ENCODE data around the gene FBXL7. TPM values are rescaled to one million over a fixed set of nuclear protein-coding genes. Genes with fewer than 3 reads are reported as not detected.

Gene FBXL7
- total RNA-seq = not detected

GRCh38 chr5:15499528-15500324 lies at the start of gene FBXL7:
Gene FBXL7, plus strand, starts transcription at chr5:15500180.
- Mint-ChIP-seq H3K27ac (no peak within 1 kb of the TSS), H3K9me3 (peaks cover 3% of the 10 kb centered on the region), H3K4me1 (ENCODE audit: low read depth in 2 of 2) (no peaks in the 10 kb centered on the region), H3K4me3 (no peak within 1 kb of the TSS), H3K27me3 (peaks cover 18 to 19% of the 10 kb centered on the region in 2 donors), H3K36me3 (peaks cover 6% of the 10 kb centered on the region)
- ATAC-seq (no peak), DNase-seq (ENCODE audit: low spot score) (no peak)

- Mint-ChIP-seq H3K27me3 (no peaks in the 10 kb centered on the region), H3K9me3 (peaks cover 20% of the 10 kb centered on the region), H3K4me3 (no peak overlapping the region), H3K27ac (no peak overlapping the region), H3K36me3 (no peaks in the 10 kb centered on the region), H3K4me1 (ENCODE audit: low read depth in 2 of 2) (no peaks in the 10 kb centered on the region)
- DNase-seq (ENCODE audit: low spot score) (no peak), ATAC-seq (no peak)
Observed at GRCh38 chr5:15450473-15450872, 49.5 kb upstream of the FBXL7 start.

GRCh38 chr5:15450949-15451348 lies 49.0 kb upstream of the FBXL7 start:
- Mint-ChIP-seq H3K4me3 (no peak overlapping the region), H3K27ac (no peak overlapping the region), H3K36me3 (no peaks in the 10 kb centered on the region), H3K4me1 (ENCODE audit: low read depth in 2 of 2) (no peaks in the 10 kb centered on the region), H3K27me3 (no peaks in the 10 kb centered on the region), H3K9me3 (peaks cover 24% of the 10 kb centered on the region)
- DNase-seq (ENCODE audit: low spot score) (no peak), ATAC-seq (no peak)

GRCh38 chr5:15452030-15452429 lies 48.0 kb upstream of the FBXL7 start:
- Mint-ChIP-seq H3K36me3 (no peaks in the 10 kb centered on the region), H3K27me3 (no peaks in the 10 kb centered on the region), H3K4me1 (ENCODE audit: low read depth in 2 of 2) (no peaks in the 10 kb centered on the region), H3K9me3 (peaks cover 30% of the 10 kb centered on the region), H3K4me3 (no peak overlapping the region), H3K27ac (no peak overlapping the region)
- no peak for ATAC-seq
- DNase-seq (ENCODE audit: low spot score) = no peak

- H3K27me3 Mint-ChIP-seq = no peaks in the 10 kb centered on the region
- peaks cover 30% of the 10 kb centered on the region for H3K9me3 Mint-ChIP-seq
- no peak overlapping the region for H3K27ac Mint-ChIP-seq
- DNase-seq (ENCODE audit: low spot score) (no peak), ATAC-seq (no peak)
- H3K4me3 Mint-ChIP-seq = no peak overlapping the region
- no peaks in the 10 kb centered on the region for H3K36me3 Mint-ChIP-seq
- no peaks in the 10 kb centered on the region for H3K4me1 Mint-ChIP-seq (ENCODE audit: low read depth in 2 of 2)
Observed at GRCh38 chr5:15452781-15453180, 47.2 kb upstream of the FBXL7 start.

- Mint-ChIP-seq H3K4me1 (ENCODE audit: low read depth in 2 of 2) (no peaks in the 10 kb centered on the region), H3K4me3 (no peak overlapping the region), H3K36me3 (no peaks in the 10 kb centered on the region), H3K27ac (no peak overlapping the region), H3K27me3 (no peaks in the 10 kb centered on the region), H3K9me3 (peaks cover 22% of the 10 kb centered on the region)
- no peak for ATAC-seq
- no peak for DNase-seq (ENCODE audit: low spot score)
Observed at GRCh38 chr5:15459200-15459599, 40.8 kb upstream of the FBXL7 start.

- Mint-ChIP-seq H3K27me3 (no peaks in the 10 kb centered on the region), H3K4me3 (no peak overlapping the region), H3K27ac (no peak overlapping the region), H3K4me1 (ENCODE audit: low read depth in 2 of 2) (no peaks in the 10 kb centered on the region), H3K36me3 (no peaks in the 10 kb centered on the region), H3K9me3 (peaks cover 13% of the 10 kb centered on the region)
- no peak for ATAC-seq
- no peak for DNase-seq (ENCODE audit: low spot score)
Observed at GRCh38 chr5:15463231-15463980, 36.6 kb upstream of the FBXL7 start.

GRCh38 chr5:15472116-15472515 lies 27.9 kb upstream of the FBXL7 start:
- no peaks in the 10 kb centered on the region for H3K36me3 Mint-ChIP-seq
- H3K4me3 Mint-ChIP-seq = no peak overlapping the region
- H3K27ac Mint-ChIP-seq = no peak overlapping the region
- H3K4me1 Mint-ChIP-seq (ENCODE audit: low read depth in 2 of 2) = no peaks in the 10 kb centered on the region
- no peaks in the 10 kb centered on the region for H3K27me3 Mint-ChIP-seq
- DNase-seq (ENCODE audit: low spot score) (no peak), ATAC-seq (no peak)
- H3K9me3 Mint-ChIP-seq = peaks cover 11% of the 10 kb centered on the region

GRCh38 chr5:15474143-15474719 lies 25.7 kb upstream of the FBXL7 start:
- no peak for DNase-seq (ENCODE audit: low spot score)
- H3K4me3 Mint-ChIP-seq = no peak overlapping the region
- no peak overlapping the region for H3K27ac Mint-ChIP-seq
- ATAC-seq = no peak
- H3K36me3 Mint-ChIP-seq = no peaks in the 10 kb centered on the region
- no peaks in the 10 kb centered on the region for H3K4me1 Mint-ChIP-seq (ENCODE audit: low read depth in 2 of 2)
- H3K27me3 Mint-ChIP-seq = no peaks in the 10 kb centered on the region
- H3K9me3 Mint-ChIP-seq = peaks cover 14% of the 10 kb centered on the region

- H3K27me3 Mint-ChIP-seq = no peaks in the 10 kb centered on the region
- ATAC-seq = no peak
- H3K36me3 Mint-ChIP-seq = no peaks in the 10 kb centered on the region
- H3K4me3 Mint-ChIP-seq = no peak overlapping the region
- H3K27ac Mint-ChIP-seq = no peak overlapping the region
- DNase-seq (ENCODE audit: low spot score) = no peak
- peaks cover 14% of the 10 kb centered on the region for H3K9me3 Mint-ChIP-seq
- no peaks in the 10 kb centered on the region for H3K4me1 Mint-ChIP-seq (ENCODE audit: low read depth in 2 of 2)
Observed at GRCh38 chr5:15475367-15475766, 24.6 kb upstream of the FBXL7 start.

GRCh38 chr5:15476977-15477376 lies 23.0 kb upstream of the FBXL7 start:
- DNase-seq (ENCODE audit: low spot score) (no peak), ATAC-seq (no peak)
- no peak overlapping the region for H3K27ac Mint-ChIP-seq
- H3K4me3 Mint-ChIP-seq = no peak overlapping the region
- no peaks in the 10 kb centered on the region for H3K27me3 Mint-ChIP-seq
- peaks cover 14% of the 10 kb centered on the region for H3K9me3 Mint-ChIP-seq
- H3K4me1 Mint-ChIP-seq (ENCODE audit: low read depth in 2 of 2) = no peaks in the 10 kb centered on the region
- no peaks in the 10 kb centered on the region for H3K36me3 Mint-ChIP-seq

- Mint-ChIP-seq H3K27me3 (no peaks in the 10 kb centered on the region), H3K9me3 (peaks cover 16% of the 10 kb centered on the region), H3K4me3 (no peak overlapping the region), H3K36me3 (no peaks in the 10 kb centered on the region), H3K4me1 (ENCODE audit: low read depth in 2 of 2) (no peaks in the 10 kb centered on the region), H3K27ac (no peak overlapping the region)
- no peak for DNase-seq (ENCODE audit: low spot score)
- no peak for ATAC-seq
Observed at GRCh38 chr5:15480436-15480835, 19.5 kb upstream of the FBXL7 start.

GRCh38 chr5:15483351-15484097 lies 16.5 kb upstream of the FBXL7 start:
- DNase-seq (ENCODE audit: low spot score) = no peak
- H3K36me3 Mint-ChIP-seq = no peaks in the 10 kb centered on the region
- peaks cover 5% of the 10 kb centered on the region for H3K9me3 Mint-ChIP-seq
- H3K27ac Mint-ChIP-seq = no peak overlapping the region
- no peaks in the 10 kb centered on the region for H3K27me3 Mint-ChIP-seq
- no peak for ATAC-seq
- no peaks in the 10 kb centered on the region for H3K4me1 Mint-ChIP-seq (ENCODE audit: low read depth in 2 of 2)
- no peak overlapping the region for H3K4me3 Mint-ChIP-seq

GRCh38 chr5:15487228-15487627 lies 12.8 kb upstream of the FBXL7 start:
- no peaks in the 10 kb centered on the region for H3K27me3 Mint-ChIP-seq

More at GRCh38 chr5:15487228-15487627, 12.8 kb upstream of the FBXL7 start:
- ATAC-seq (no peak), DNase-seq (ENCODE audit: low spot score) (no peak)
- Mint-ChIP-seq H3K4me1 (ENCODE audit: low read depth in 2 of 2) (no peaks in the 10 kb centered on the region), H3K9me3 (peaks cover 12% of the 10 kb centered on the region), H3K36me3 (no peaks in the 10 kb centered on the region), H3K4me3 (no peak overlapping the region), H3K27ac (no peak overlapping the region)

Data from natural killer cell treated with Interleukin-12 subunit alpha and Interleukin-12 subunit beta and Interleukin-15 and Interleukin-18, amount 100 ng/mL, for 72 hours (primary cell).